ENCODE results near the gene TPSG1.
"Not testable (repeated sequence)": the region's sequence is repeated elsewhere in the genome, so short reads cannot be mapped to it uniquely, and the experiment has no call there.

TPSG1 gene

DNA sequence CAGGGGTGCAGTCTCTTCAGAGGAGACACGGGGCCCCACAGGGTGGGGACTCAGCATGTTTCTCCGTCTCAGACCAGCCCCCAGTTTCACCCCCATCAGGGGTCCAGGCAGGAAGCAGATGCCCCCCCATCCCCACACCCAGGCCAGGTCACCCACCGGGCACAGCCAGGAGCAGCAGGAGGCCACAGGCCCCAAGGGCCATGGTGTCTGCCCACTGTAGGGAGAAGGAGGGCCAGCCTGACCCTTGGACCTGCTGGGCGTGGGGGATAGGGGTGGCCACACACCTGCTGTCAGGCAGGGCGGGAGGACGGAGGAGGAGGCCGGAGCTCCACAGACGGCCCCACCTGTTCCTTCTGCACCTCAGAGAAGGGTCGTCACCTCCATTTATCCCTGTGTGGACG is at the start of gene TPSG1:
Gene TPSG1 (minus strand): TSS at position 218 of the 401 bp plus-strand sequence. CDS start 16 bp downstream, at position 202.
- no peak within 1 kb of the TSS for H3K27ac ChIP-seq (ENCODE audit: low read depth, low read length)
- peaks cover 0 to 10% (median 0%) of the 10 kb centered on the region in 5 donors for H3K27me3 ChIP-seq (ENCODE audit: control insufficient read depth in 5 of 5, insufficient read depth in 4 of 5, low read length in 5 of 5)
- no peaks in the 10 kb centered on the region for H3K36me3 ChIP-seq (ENCODE audit: control insufficient read depth in 5 of 5, insufficient read depth in 5 of 5, low read length in 5 of 5)
- no peak within 1 kb of the TSS for H3K4me3 ChIP-seq (ENCODE audit: low read depth in 1 of 5, low read length in 5 of 5)
- H3K9me3 ChIP-seq (ENCODE audit: control insufficient read depth in 5 of 5, low read length in 5 of 5): no peaks in the 10 kb centered on the region
- no peaks in the 10 kb centered on the region for H3K4me1 ChIP-seq (ENCODE audit: control insufficient read depth in 5 of 5, insufficient read depth in 5 of 5, low read length in 5 of 5)
- no peak within 1 kb of the TSS for H3K9ac ChIP-seq (ENCODE audit: low read length in 5 of 5)

DNA sequence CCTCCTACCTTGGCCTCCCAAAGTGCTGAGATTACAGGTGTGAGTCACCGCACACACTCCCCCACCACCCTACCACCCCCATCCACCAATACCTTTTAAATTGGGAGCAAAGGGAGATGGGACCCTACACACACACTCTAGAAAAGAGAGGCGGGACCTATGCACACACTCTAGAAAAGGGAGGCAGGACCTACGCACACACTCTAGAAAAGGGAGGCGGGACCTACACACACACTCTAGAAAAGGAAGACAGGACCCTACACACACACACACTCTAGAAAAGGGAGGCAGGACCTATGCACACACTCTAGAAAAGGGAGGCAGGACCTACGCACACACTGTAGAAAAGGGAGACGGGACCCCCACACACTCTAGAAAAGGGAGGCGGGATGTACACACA is 49.7 kb upstream of the TPSG1 start:
- peaks cover 19 to 63% (median 36%) of the 10 kb centered on the region in 5 donors for H3K27me3 ChIP-seq (ENCODE audit: control insufficient read depth in 5 of 5, insufficient read depth in 4 of 5, low read length in 5 of 5)
- no peak overlapping the region for H3K27ac ChIP-seq (ENCODE audit: low read depth, low read length)
- H3K36me3 ChIP-seq (ENCODE audit: control insufficient read depth in 5 of 5, insufficient read depth in 5 of 5, low read length in 5 of 5): no peaks in the 10 kb centered on the region
- H3K9ac ChIP-seq (ENCODE audit: low read length in 5 of 5): no peak overlapping the region
- H3K9me3 ChIP-seq (ENCODE audit: control insufficient read depth in 5 of 5, low read length in 5 of 5): peaks cover 0 to 8% (median 0%) of the 10 kb centered on the region in 5 donors
- peaks cover 0 to 8% (median 0%) of the 10 kb centered on the region in 5 donors for H3K4me1 ChIP-seq (ENCODE audit: control insufficient read depth in 5 of 5, insufficient read depth in 5 of 5, low read length in 5 of 5)
- no peak overlapping the region for H3K4me3 ChIP-seq (ENCODE audit: low read depth in 1 of 5, low read length in 5 of 5)

GRCh38 chr16:1273816-1274215 is 48.7 kb upstream of the TPSG1 start:
- Histone ChIP-seq H3K27me3 (ENCODE audit: control insufficient read depth in 5 of 5, insufficient read depth in 4 of 5, low read length in 5 of 5) (peaks cover 16 to 54% (median 30%) of the 10 kb centered on the region in 5 donors), H3K9me3 (ENCODE audit: control insufficient read depth in 5 of 5, low read length in 5 of 5) (peaks cover 0 to 8% (median 0%) of the 10 kb centered on the region in 5 donors), H3K4me3 (ENCODE audit: low read depth in 1 of 5, low read length in 5 of 5) (no peak overlapping the region), H3K9ac (ENCODE audit: low read length in 5 of 5) (no peak overlapping the region), H3K27ac (ENCODE audit: low read depth, low read length) (no peak overlapping the region), H3K4me1 (ENCODE audit: control insufficient read depth in 5 of 5, insufficient read depth in 5 of 5, low read length in 5 of 5) (peaks cover 0 to 8% (median 0%) of the 10 kb centered on the region in 5 donors), H3K36me3 (ENCODE audit: control insufficient read depth in 5 of 5, insufficient read depth in 5 of 5, low read length in 5 of 5) (no peaks in the 10 kb centered on the region)

DNA sequence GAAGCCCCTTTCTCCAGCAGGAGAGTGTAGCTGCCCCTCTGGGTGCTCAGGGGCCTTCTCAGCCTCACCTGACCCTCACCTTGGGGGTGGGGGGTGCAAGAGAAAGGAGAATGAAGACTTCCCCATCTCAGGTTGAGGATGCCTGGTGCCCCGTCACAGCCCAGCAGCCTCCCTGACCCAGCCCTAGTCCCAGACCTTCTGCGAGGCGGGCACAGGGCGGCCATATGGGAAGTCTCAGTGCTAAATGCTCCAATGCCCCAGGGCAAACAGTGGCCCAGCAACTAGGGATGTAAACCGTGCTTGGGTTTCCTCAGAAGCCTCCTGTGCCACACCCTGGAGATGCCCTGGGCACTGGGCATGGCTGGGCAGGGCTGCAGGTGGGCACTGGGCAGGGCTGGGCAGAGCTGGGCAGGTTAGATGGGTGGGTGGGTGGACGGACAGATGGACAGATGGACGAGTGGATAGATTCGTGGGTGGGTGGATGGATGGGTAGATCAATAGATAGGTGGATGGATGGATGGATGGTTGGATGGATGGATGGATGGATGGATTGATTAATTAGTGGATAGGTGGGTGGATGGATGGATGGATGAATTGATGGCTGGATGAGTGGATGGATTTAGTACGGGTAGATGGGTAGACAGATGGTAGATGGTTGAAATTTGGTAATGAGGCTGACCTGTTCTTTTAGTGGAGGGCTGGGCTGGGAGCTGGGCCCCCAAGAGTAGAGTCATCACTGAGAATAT is 47.6 kb upstream of the TPSG1 start:
- Histone ChIP-seq H3K4me1 (ENCODE audit: control insufficient read depth in 5 of 5, insufficient read depth in 5 of 5, low read length in 5 of 5) (peaks cover 0 to 8% (median 0%) of the 10 kb centered on the region in 5 donors), H3K27me3 (ENCODE audit: control insufficient read depth in 5 of 5, insufficient read depth in 4 of 5, low read length in 5 of 5) (peaks cover 6 to 44% (median 20%) of the 10 kb centered on the region in 5 donors), H3K4me3 (ENCODE audit: low read depth in 1 of 5, low read length in 5 of 5) (no peak overlapping the region), H3K27ac (ENCODE audit: low read depth, low read length) (no peak overlapping the region), H3K9ac (ENCODE audit: low read length in 5 of 5) (no peak overlapping the region), H3K36me3 (ENCODE audit: control insufficient read depth in 5 of 5, insufficient read depth in 5 of 5, low read length in 5 of 5) (no peaks in the 10 kb centered on the region), H3K9me3 (ENCODE audit: control insufficient read depth in 5 of 5, low read length in 5 of 5) (peaks cover 0 to 8% (median 0%) of the 10 kb centered on the region in 5 donors)

GRCh38 chr16:1271724-1272413 is 46.8 kb upstream of the TPSG1 start:
- not testable (repeated sequence) for H3K9ac ChIP-seq (ENCODE audit: low read length in 5 of 5); H3K9me3 ChIP-seq (ENCODE audit: control insufficient read depth in 5 of 5, low read length in 5 of 5); H3K27ac ChIP-seq (ENCODE audit: low read depth, low read length); H3K4me1 ChIP-seq (ENCODE audit: control insufficient read depth in 5 of 5, insufficient read depth in 5 of 5, low read length in 5 of 5); H3K4me3 ChIP-seq (ENCODE audit: low read depth in 1 of 5, low read length in 5 of 5); H3K36me3 ChIP-seq (ENCODE audit: control insufficient read depth in 5 of 5, insufficient read depth in 5 of 5, low read length in 5 of 5)
- H3K27me3 ChIP-seq (ENCODE audit: control insufficient read depth in 5 of 5, insufficient read depth in 4 of 5, low read length in 5 of 5): peaks cover 0 to 37% (median 14%) of the 10 kb centered on the region in 5 donors

GRCh38 chr16:1271380-1271723 is 46.3 kb upstream of the TPSG1 start:
- Histone ChIP-seq H3K4me3 (ENCODE audit: low read depth in 1 of 5, low read length in 5 of 5) (no peak overlapping the region), H3K9me3 (ENCODE audit: control insufficient read depth in 5 of 5, low read length in 5 of 5) (peaks cover 0 to 8% (median 3%) of the 10 kb centered on the region in 5 donors), H3K27ac (ENCODE audit: low read depth, low read length) (no peak overlapping the region), H3K4me1 (ENCODE audit: control insufficient read depth in 5 of 5, insufficient read depth in 5 of 5, low read length in 5 of 5) (peaks cover 0 to 8% (median 0%) of the 10 kb centered on the region in 5 donors), H3K27me3 (ENCODE audit: control insufficient read depth in 5 of 5, insufficient read depth in 4 of 5, low read length in 5 of 5) (peaks cover 0 to 36% (median 14%) of the 10 kb centered on the region in 5 donors), H3K9ac (ENCODE audit: low read length in 5 of 5) (no peak overlapping the region), H3K36me3 (ENCODE audit: control insufficient read depth in 5 of 5, insufficient read depth in 5 of 5, low read length in 5 of 5) (no peaks in the 10 kb centered on the region)

- H3K9ac ChIP-seq (ENCODE audit: low read length in 5 of 5); H3K4me1 ChIP-seq (ENCODE audit: control insufficient read depth in 5 of 5, insufficient read depth in 5 of 5, low read length in 5 of 5); H3K36me3 ChIP-seq (ENCODE audit: control insufficient read depth in 5 of 5, insufficient read depth in 5 of 5, low read length in 5 of 5); H3K4me3 ChIP-seq (ENCODE audit: low read depth in 1 of 5, low read length in 5 of 5); H3K9me3 ChIP-seq (ENCODE audit: control insufficient read depth in 5 of 5, low read length in 5 of 5); H3K27ac ChIP-seq (ENCODE audit: low read depth, low read length): not testable (repeated sequence)
- H3K27me3 ChIP-seq (ENCODE audit: control insufficient read depth in 5 of 5, insufficient read depth in 4 of 5, low read length in 5 of 5): peaks cover 0 to 28% (median 10%) of the 10 kb centered on the region in 5 donors
Measured at GRCh38 chr16:1269418-1269817, 44.4 kb upstream of the TPSG1 start.

GRCh38 chr16:1265826-1266225 is 40.8 kb upstream of the TPSG1 start:
- Histone ChIP-seq H3K27me3 (ENCODE audit: control insufficient read depth in 5 of 5, insufficient read depth in 4 of 5, low read length in 5 of 5) (peaks cover 5 to 29% (median 22%) of the 10 kb centered on the region in 5 donors), H3K9ac (ENCODE audit: low read length in 5 of 5) (no peak overlapping the region), H3K9me3 (ENCODE audit: control insufficient read depth in 5 of 5, low read length in 5 of 5) (peaks cover 0 to 3% (median 0%) of the 10 kb centered on the region in 5 donors), H3K4me1 (ENCODE audit: control insufficient read depth in 5 of 5, insufficient read depth in 5 of 5, low read length in 5 of 5) (no peaks in the 10 kb centered on the region), H3K4me3 (ENCODE audit: low read depth in 1 of 5, low read length in 5 of 5) (no peak overlapping the region), H3K27ac (ENCODE audit: low read depth, low read length) (no peak overlapping the region), H3K36me3 (ENCODE audit: control insufficient read depth in 5 of 5, insufficient read depth in 5 of 5, low read length in 5 of 5) (no peaks in the 10 kb centered on the region)

GRCh38 chr16:1265090-1265630 is 40.1 kb upstream of the TPSG1 start:
- H3K27me3 ChIP-seq (ENCODE audit: control insufficient read depth in 5 of 5, insufficient read depth in 4 of 5, low read length in 5 of 5): peaks cover 9 to 35% (median 29%) of the 10 kb centered on the region in 5 donors
- H3K9ac ChIP-seq (ENCODE audit: low read length in 5 of 5): no peak overlapping the region
- H3K36me3 ChIP-seq (ENCODE audit: control insufficient read depth in 5 of 5, insufficient read depth in 5 of 5, low read length in 5 of 5): no peaks in the 10 kb centered on the region
- H3K4me1 ChIP-seq (ENCODE audit: control insufficient read depth in 5 of 5, insufficient read depth in 5 of 5, low read length in 5 of 5): no peaks in the 10 kb centered on the region
- peaks cover 0 to 3% (median 0%) of the 10 kb centered on the region in 5 donors for H3K9me3 ChIP-seq (ENCODE audit: control insufficient read depth in 5 of 5, low read length in 5 of 5)
- H3K27ac ChIP-seq (ENCODE audit: low read depth, low read length): no peak overlapping the region
- H3K4me3 ChIP-seq (ENCODE audit: low read depth in 1 of 5, low read length in 5 of 5): no peak overlapping the region

Data from subcutaneous abdominal adipose tissue (tissue), 5 donors.